ENCODE results near the gene KLF3. TPM values are rescaled to one million over a fixed set of nuclear protein-coding genes. Genes with fewer than 3 reads are reported as not detected.

Gene KLF3
- polyA plus RNA-seq, 1 donor = 28.2 TPM

DNA sequence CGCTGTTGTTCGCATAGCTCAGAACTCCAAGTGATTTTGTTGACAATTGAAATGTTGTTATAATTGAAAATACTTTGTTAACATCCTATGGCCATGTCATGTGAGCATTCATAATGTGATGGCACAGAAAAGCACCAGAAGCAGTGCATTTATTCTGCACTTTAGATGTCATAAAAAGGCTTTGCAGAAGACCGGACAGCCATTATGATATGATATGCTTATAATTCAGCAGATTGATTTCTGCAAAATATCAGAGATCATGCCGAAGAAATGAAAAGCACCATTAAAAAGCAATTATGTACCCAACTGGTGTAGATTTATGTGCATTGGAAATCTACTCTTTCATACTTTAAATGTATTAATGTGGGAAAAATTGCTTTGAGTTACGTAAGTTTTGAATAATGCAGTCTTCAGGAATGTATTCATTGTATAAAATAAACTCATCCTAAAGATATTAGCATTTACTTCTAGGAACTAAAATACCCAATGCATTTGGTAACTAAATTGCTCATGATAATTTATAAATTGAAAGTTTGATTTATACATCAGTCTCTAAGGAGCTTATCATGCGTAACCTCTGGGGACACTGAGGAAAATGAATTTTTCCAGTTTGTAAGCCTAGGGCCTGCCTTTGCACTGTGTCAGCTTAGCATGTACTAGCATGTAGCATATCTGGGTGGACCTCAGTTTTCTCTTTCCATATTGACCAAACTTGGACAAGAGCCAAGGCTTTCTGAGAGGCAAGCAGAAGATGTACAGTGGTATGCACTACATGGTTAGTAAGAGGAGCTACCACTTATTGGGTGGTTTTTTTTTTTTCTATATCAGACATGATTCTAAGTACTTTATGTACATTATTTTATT lies 75.2 kb downstream of the KLF3 start:
- DNase-seq (ENCODE audit: low read depth) = no peak

DNA sequence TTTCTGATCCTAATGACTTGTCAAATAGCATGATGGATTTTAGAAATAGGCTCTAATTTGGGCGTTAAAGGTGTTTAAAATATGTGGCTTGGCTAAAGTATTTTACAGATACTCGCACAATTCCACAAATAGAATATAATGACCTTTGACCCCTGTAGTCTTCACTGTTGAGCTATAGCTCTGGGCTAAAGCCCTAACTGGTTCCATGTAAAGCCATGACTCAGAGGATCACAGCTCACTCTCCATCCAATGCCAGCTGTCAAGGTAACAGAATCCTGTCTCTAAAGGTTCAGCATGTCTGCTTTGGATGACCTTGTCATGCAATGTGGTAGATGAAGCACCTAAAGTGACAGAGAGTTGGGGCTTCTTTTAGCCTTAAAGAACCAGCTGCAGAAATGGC lies 76.3 kb downstream of the KLF3 start:
- DNase-seq (ENCODE audit: low read depth) = no peak

DNA sequence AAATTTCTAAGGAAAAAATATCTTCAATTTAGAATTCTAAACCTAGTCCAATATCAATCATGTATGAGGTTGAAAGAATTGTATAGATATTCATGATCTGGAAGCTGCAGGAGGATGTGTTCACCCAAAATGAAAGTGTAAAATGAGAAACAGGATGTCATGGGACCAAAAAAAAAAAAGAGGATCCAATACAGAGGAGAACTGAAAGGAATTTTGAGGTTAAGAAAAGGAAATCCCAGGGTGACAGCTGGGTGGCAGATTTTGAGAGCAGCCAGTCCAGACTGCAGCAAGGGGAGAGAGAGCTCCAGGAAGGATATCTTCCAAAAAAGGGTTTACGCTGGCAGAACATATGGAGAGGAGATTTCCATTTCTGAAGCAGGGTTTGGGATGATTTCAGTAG lies 79.9 kb downstream of the KLF3 start:
- no peak for DNase-seq (ENCODE audit: low read depth)

DNA sequence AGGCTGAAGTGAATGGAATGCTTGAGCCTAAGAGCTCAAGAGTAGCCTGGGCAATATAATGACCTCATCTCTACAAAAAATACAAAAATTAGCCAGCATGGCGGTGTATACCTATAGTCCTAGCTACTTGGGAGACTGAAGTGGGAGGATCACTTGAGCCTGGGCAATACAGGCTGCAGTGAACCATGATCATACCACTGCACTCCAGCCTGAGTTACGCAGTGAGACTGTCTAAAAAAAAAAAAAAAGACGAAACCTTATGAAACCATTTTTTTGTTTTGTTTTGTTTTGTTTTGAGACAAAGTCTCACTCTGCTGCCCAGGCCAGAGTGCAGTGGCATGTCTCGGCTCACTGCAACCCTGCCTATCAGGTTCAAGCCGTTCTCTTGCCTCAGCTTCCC lies 81.9 kb downstream of the KLF3 start:
- DNase-seq (ENCODE audit: low read depth) = no peak

DNA sequence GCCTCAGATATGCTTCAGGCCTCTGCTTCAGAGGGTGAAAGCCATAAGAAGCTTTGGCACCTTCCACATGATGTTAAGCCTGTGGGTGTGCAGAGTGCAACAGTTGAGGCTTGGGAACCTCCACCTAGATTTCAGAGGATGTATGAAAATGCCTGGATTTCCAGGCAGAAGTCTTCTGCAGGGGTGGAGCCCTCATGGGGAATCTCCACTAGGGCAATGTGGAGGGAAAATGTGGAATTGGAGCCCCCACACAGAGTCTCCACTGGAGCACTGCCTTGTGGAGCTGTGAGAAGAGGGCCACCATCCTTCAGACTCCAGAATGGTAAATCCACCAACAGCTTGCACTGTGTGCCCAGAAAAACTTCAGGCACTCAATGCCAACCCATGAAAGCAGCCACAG lies 83.6 kb downstream of the KLF3 start:
- DNase-seq (ENCODE audit: low read depth) = no peak

DNA sequence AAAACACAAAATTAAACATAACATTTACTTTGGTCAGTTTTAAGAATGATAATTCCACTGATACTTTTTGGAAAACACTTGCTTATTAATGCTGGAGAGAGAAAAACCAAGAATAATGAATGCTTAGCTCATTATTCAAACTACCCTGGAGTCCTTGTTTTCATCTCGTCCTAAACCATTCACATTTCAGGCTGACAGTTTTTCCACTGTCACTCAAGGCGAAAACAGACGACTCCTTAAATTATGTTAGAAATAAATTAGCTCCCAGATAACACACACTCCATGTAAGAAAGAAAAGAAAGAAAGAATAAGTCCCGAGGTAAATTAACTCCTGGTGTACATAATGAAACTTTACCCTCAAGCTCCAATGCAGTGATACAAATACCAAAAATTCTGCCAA lies 85.3 kb downstream of the KLF3 start:
- DNase-seq (ENCODE audit: low read depth) = no peak

Other genes with a start within 250 kb of the KLF3 start
- 0.42 TPM for gene TLR10, start 118.8 kb downstream of the KLF3 start, polyA plus RNA-seq (ENCODE audit: insufficient read length)
- gene TLR1, start 140.6 kb downstream of the KLF3 start, polyA plus RNA-seq (ENCODE audit: insufficient read length) = 1.9 TPM
- 1.0 TPM for gene TLR6, start 192.6 kb downstream of the KLF3 start, polyA plus RNA-seq (ENCODE audit: insufficient read length)
- gene FAM114A1, start 203.6 kb downstream of the KLF3 start, polyA plus RNA-seq (ENCODE audit: insufficient read length) = 50.2 TPM